GM18520 (cell line): ENCODE measurements around the gene METTL6.
A peak's percentile ranks its signal among the peaks of the same experiment; 100 is the strongest.
"Not testable (repeated sequence)": the region's sequence is repeated elsewhere in the genome, so short reads cannot be mapped to it uniquely, and the experiment has no call there.

Experiments used
- ATAC-seq: cut with Tn5 transposase; IDR thresholded peaks from one replicate; pipeline ENCODE4 v1.9.1; 2021; ENCODE audit not compliant: unreplicated experiment

Gene METTL6

GRCh38 chr3:15375461-15376000, 51.8 kb downstream of the METTL6 start:
- no peak for ATAC-seq

DNA sequence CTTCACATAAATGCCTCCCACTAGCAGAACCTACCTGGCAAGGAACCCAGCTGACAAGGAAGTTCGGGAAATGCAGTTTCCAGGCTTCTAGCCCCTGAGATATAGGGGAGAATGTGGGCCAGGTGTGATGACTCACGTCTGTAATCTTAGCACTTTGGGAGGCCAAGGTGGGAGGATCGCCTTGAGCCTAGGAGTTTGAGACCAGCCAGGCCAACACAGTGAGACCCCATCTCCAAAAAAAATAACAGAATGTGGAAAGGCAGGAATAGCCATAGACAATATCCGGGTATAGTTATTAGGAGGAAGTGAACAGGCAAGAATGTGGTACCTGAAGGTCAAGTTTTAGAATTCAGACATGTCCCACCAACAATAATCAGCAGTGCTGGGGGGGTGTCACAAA, 54.4 kb downstream of the METTL6 start:
- no peak for ATAC-seq

DNA sequence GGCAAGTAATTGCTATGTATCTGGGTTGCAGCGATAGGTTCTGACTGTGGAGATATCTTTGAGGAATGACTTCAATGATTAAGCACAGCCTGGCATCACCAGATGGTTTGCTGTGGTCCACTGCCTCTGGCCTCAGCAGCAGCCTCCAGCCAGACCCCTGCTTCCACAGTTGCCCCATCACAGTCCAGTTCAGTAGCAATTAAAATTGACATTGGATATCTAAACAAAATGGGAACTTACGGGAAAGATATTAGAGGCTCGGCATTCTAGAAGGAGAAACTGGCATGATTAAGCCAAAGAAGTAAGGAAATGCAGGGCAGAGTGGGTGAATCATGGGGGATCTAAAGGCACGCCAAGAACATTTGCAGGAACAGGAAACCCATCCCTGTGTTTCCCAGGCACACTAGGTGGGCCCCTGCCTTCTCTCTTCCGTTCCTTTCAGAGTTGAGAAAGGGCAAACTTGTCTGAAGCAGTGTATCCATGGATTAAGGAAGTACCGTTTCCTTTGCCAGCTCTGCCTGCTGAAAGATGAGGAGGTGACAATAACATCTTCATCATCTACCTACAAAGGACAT, 58.7 kb downstream of the METTL6 start:
- no peak for ATAC-seq

DNA sequence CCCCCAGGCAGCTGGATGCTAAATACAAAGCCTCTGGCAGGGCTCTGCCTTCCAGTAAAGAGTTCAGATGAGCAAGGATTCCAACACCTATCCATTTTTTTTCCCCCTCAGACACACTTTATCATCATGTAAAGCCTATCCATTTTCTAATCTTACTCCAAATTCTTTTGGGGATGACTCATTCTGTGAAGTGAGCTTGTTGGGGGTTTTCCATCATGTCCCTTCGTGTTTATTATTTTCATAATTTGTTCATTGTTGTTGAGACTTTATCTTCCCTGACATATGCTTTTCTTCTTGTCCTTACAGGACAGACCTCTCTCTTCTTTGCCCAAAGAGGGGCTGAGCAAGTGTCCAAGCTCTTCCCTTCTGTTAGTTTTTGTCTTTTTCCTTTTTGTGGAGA, 60.3 kb downstream of the METTL6 start:
- ATAC-seq = no peak

- not testable (repeated sequence) for ATAC-seq
Observed at GRCh38 chr3:15364078-15364477, 63.3 kb downstream of the METTL6 start.

GRCh38 chr3:15361494-15362214, 65.7 kb downstream of the METTL6 start:
- peak; percentile 68 for ATAC-seq

DNA sequence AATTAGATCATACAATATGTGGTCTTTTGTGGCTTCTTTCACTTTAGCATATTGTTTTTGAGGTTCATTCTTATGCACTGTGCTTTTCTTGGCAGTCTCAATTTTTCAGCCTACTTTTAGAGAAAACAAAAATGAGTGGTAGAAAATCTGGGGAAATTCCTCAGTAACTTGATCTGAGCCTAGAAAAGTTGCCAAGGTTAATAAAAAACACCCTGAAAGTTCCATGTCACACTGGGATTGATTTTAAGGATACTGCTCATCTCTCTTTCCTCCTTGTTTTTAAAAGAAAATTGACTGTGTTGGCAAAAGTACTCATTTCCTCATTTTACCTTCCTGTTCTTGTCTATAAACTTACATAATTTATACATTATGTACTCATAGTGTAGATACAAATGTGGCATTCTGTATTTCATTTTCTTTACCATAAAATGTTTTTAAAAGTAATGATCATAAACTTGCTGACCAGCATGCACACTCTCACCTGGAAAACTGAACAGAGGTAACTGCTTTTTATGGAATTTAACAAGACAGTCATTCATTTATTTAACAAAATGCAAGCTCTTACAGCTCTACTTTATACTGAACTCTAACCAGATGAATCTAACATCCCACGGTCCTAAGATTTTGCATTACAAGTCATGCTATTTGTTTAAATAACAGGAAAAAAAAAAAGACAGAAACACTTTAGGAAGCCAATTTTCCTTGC, 66.4 kb downstream of the METTL6 start:
- no peak for ATAC-seq
